HEK293 (cell line): Measurements from ENCODE around the gene DOK5.

ENCODE experiments used
- CTCF ChIA-PET: fragments of 350-600 bp; formaldehyde crosslinking; extraction: SDS; loops from one replicate; lab custom pipeline; 2021; ENCODE audit warnings: antibody characterized with exemption; lab: Yijun Ruan, JAX
- POLR2A ChIA-PET: fragments of 300-600 bp; formaldehyde crosslinking; extraction: SDS; loops from one replicate; lab custom pipeline; 2020; ENCODE audit warnings: antibody characterized with exemption, inconsistent platforms; lab: Yijun Ruan, JAX
- H3K27ac ChIP-seq: fragments of 200-500 bp; sonication (Bioruptor generic); 2 replicates; pipeline ENCODE4 v1.5.1; 2014; ENCODE audit warnings: low read depth, low read length, control low read depth, inconsistent platforms; ENCODE audit errors: extremely low read depth
- H3K36me3 ChIP-seq, 2 experiments: fragments of 200-500 bp in 1 of 2; sonication (Bioruptor generic) in 1 of 2; 1 replicate in 1 of 2; 2 replicates in 1 of 2; pipeline ENCODE4 v1.5.1; 2014 to 2017; ENCODE audit warnings: inconsistent platforms in 2 of 2, low read length in 2 of 2; ENCODE audit not compliant: control insufficient read depth in 2 of 2, insufficient read depth in 1 of 2
- H3K4me1 ChIP-seq: fragments of 200-500 bp; sonication (Bioruptor generic); 2 replicates; pipeline ENCODE4 v1.5.1; 2014; ENCODE audit warnings: mild to moderate bottlenecking, low read length, inconsistent platforms; ENCODE audit not compliant: control insufficient read depth, insufficient read depth
- H3K4me3 ChIP-seq: 2 replicates; pipeline ENCODE4 v1.5.1; 2011; ENCODE audit warnings: low read depth, mild to moderate bottlenecking, control low read depth, low read length, moderate library complexity
- H3K9me3 ChIP-seq: fragments of 200-500 bp; sonication (Bioruptor generic); 2 replicates; pipeline ENCODE4 v1.5.1; 2014; ENCODE audit warnings: low read depth, low read length, inconsistent platforms; ENCODE audit not compliant: control insufficient read depth, insufficient read depth
- ATF2 ChIP-seq: fragments of 450-650 bp; formaldehyde crosslinking; IDR thresholded peaks from 2 replicates; pipeline ENCODE4 v1.5.1; 2016; ENCODE audit warnings: missing biosample characterization, missing genetic modification characterization, low read depth
- ELK4 ChIP-seq: IDR thresholded peaks from 2 replicates; pipeline ENCODE4 v1.6.1; 2011; ENCODE audit warnings: mild to moderate bottlenecking, low read depth, low read length, borderline replicate concordance
- GLIS1 ChIP-seq: fragments of 450-650 bp; formaldehyde crosslinking; IDR thresholded peaks from 2 replicates; pipeline ENCODE4 v1.5.1; 2016; ENCODE audit warnings: missing biosample characterization, missing genetic modification characterization
- KLF8 ChIP-seq: fragments of 450-650 bp; formaldehyde crosslinking; IDR thresholded peaks from 2 replicates; pipeline ENCODE4 v1.5.1; 2016; ENCODE audit warnings: missing biosample characterization, missing genetic modification characterization
- OSR2 ChIP-seq: fragments of 450-650 bp; formaldehyde crosslinking; IDR thresholded peaks from 2 replicates; pipeline ENCODE4 v1.5.1; 2016; ENCODE audit warnings: missing biosample characterization, missing genetic modification characterization
- ZNF114 ChIP-seq: fragments of 450-650 bp; formaldehyde crosslinking; IDR thresholded peaks from 2 replicates; pipeline ENCODE4 v1.5.0; 2017; ENCODE audit warnings: missing biosample characterization, missing genetic modification characterization
- ZNF324 ChIP-seq: fragments of 450-650 bp; formaldehyde crosslinking; IDR thresholded peaks from 2 replicates; pipeline ENCODE4 v1.5.1; 2016; ENCODE audit warnings: missing biosample characterization, missing genetic modification characterization
- ZNF362 ChIP-seq: fragments of 450-650 bp; formaldehyde crosslinking; IDR thresholded peaks from 2 replicates; pipeline ENCODE4 v1.5.1; 2016; ENCODE audit warnings: missing biosample characterization, missing genetic modification characterization
- ZNF423 ChIP-seq: fragments of 450-650 bp; formaldehyde crosslinking; IDR thresholded peaks from 2 replicates; pipeline ENCODE4 v1.5.1; 2016; ENCODE audit warnings: missing biosample characterization, missing genetic modification characterization
- ZNF558 ChIP-seq: fragments of 450-650 bp; formaldehyde crosslinking; IDR thresholded peaks from 2 replicates; pipeline ENCODE4 v1.5.1; 2016; ENCODE audit warnings: missing biosample characterization, missing genetic modification characterization
- ZNF596 ChIP-seq: fragments of 450-650 bp; IDR thresholded peaks from 2 replicates; pipeline ENCODE4 v1.5.0; 2018; ENCODE audit warnings: missing biosample characterization, mild to moderate bottlenecking, missing genetic modification characterization, moderate library complexity
- ZNF610 ChIP-seq: fragments of 450-650 bp; formaldehyde crosslinking; IDR thresholded peaks from 2 replicates; pipeline ENCODE4 v1.5.1; 2016; ENCODE audit warnings: missing biosample characterization, missing genetic modification characterization, borderline replicate concordance
- ZNF629 ChIP-seq: fragments of 450-650 bp; formaldehyde crosslinking; IDR thresholded peaks from 2 replicates; pipeline ENCODE4 v1.5.1; 2017; ENCODE audit warnings: missing biosample characterization, missing genetic modification characterization
- ZNF654 ChIP-seq: fragments of 450-650 bp; formaldehyde crosslinking; IDR thresholded peaks from 2 replicates; pipeline ENCODE4 v1.5.1; 2016; ENCODE audit warnings: low read depth, missing biosample characterization, missing genetic modification characterization
- ZNF670 ChIP-seq: fragments of 450-650 bp; formaldehyde crosslinking; IDR thresholded peaks from 2 replicates; pipeline ENCODE4 v1.5.1; 2016; ENCODE audit warnings: missing biosample characterization, missing genetic modification characterization, low read depth
- ZNF747 ChIP-seq: fragments of 450-650 bp; formaldehyde crosslinking; IDR thresholded peaks from 2 replicates; pipeline ENCODE4 v1.5.1; 2016; ENCODE audit warnings: missing biosample characterization, missing genetic modification characterization
- ZNF837 ChIP-seq: fragments of 450-650 bp; formaldehyde crosslinking; IDR thresholded peaks from 2 replicates; pipeline ENCODE4 v1.5.1; 2016; ENCODE audit warnings: missing biosample characterization, missing genetic modification characterization
- ZNF843 ChIP-seq: fragments of 450-650 bp; formaldehyde crosslinking; IDR thresholded peaks from 2 replicates; pipeline ENCODE4 v1.5.1; 2016; ENCODE audit warnings: missing biosample characterization, missing genetic modification characterization
- ZSCAN5A ChIP-seq: fragments of 450-650 bp; formaldehyde crosslinking; IDR thresholded peaks from 2 replicates; pipeline ENCODE4 v1.5.1; 2016; ENCODE audit warnings: missing biosample characterization, missing genetic modification characterization

DOK5 gene

GRCh38 chr20:54535033-54535432 is 59.6 kb downstream of the DOK5 start:
- Histone ChIP-seq H3K36me3 (no peaks in the 10 kb centered on the region), H3K27ac (no peak overlapping the region), H3K4me3 (no peak overlapping the region), H3K9me3 (no peaks in the 10 kb centered on the region), H3K4me1 (no peaks in the 10 kb centered on the region)
- CTCF ChIA-PET = no interaction called here
- POLR2A ChIA-PET = no interaction called here
- no peak for TF ChIP-seq ZNF423

GRCh38 chr20:54535746-54536145 is 60.4 kb downstream of the DOK5 start:
- POLR2A ChIA-PET = no interaction called here

GRCh38 chr20:54539521-54540046 is 64.2 kb downstream of the DOK5 start:
- ChIA-PET CTCF (interaction anchor here (0.6 kb wide), 1 partner anchor 24 kb away, joined by 3 read pairs; no protein-coding TSS in a partner anchor), POLR2A (no interaction called here)
- H3K27ac ChIP-seq = no peak overlapping the region
- H3K9me3 ChIP-seq = no peaks in the 10 kb centered on the region
- H3K4me1 ChIP-seq = no peaks in the 10 kb centered on the region
- H3K4me3 ChIP-seq = no peak overlapping the region
- no peaks in the 10 kb centered on the region for H3K36me3 ChIP-seq
- TF ChIP-seq ATF2 (tag by site-specific recombination) = no peak
- no peak for TF ChIP-seq KLF8 (tag by site-specific recombination)
- TF ChIP-seq GLIS1 (tag by site-specific recombination) = no peak

More at GRCh38 chr20:54535746-54536145, 60.4 kb downstream of the DOK5 start:
- H3K9me3 ChIP-seq = no peaks in the 10 kb centered on the region
- TF ChIP-seq OSR2 (tag by site-specific recombination) (no peak), ZNF747 (no peak), ZNF654 (tag by site-specific recombination) (no peak), ZNF837 (tag by site-specific recombination) (no peak), ZNF596 (no peak), ZNF114 (tag by site-specific recombination) (no peak), ZNF558 (tag by site-specific recombination) (no peak), ZNF670 (no peak), ZNF362 (tag by site-specific recombination) (no peak), ZNF610 (tag by site-specific recombination) (no peak), ZNF324 (tag by site-specific recombination) (no peak), ZNF629 (tag by site-specific recombination) (no peak), ELK4 (no peak), ZSCAN5A (tag by site-specific recombination) (no peak), ZNF843 (tag by site-specific recombination) (no peak)
- TF ChIP-seq, all 188 proteins: peak for 0
- H3K36me3 ChIP-seq = no peaks in the 10 kb centered on the region
- CTCF ChIA-PET = no interaction called here
- H3K4me1 ChIP-seq = no peaks in the 10 kb centered on the region
- H3K27ac ChIP-seq = no peak overlapping the region
- H3K4me3 ChIP-seq = no peak overlapping the region
